GM23338 (cell line): ENCODE data around the gene HVCN1.

ENCODE experiments used
- CTCF ChIP-seq, 2 experiments: fragments of 200-600 bp in 1 of 2; sonication (generic) in 1 of 2; conservative IDR thresholded peaks; 2 replicates each; pipeline versions ENCODE4 v1.5.1 to v1.6.1; 2016 to 2017; ENCODE audit warnings: antibody characterized with exemption in 2 of 2, low read depth in 2 of 2, mild to moderate bottlenecking in 2 of 2, moderate library complexity in 1 of 2
- ZNF331 ChIP-seq: fragments of 250-450 bp; sonication (Bioruptor Pico); IDR thresholded peaks from 2 replicates; pipeline ENCODE4 v1.5.0; 2020; ENCODE audit warnings: low read depth, mild to moderate bottlenecking, moderate library complexity

GRCh38 chr12:110666892-110667291 is 22.0 kb downstream of the HVCN1 start:
- TF ChIP-seq CTCF (conservative IDR thresholded peaks at IDR 0.05; ENCODE audit: low read depth in 2 of 2) (no peak), ZNF331 (CRISPR knock-in tag) (no peak)
